ENCODE data around the gene ITGB2.
A peak's percentile ranks its signal among the peaks of the same experiment; 100 is the strongest.

The ITGB2 gene

GRCh38 chr21:44850905-44851657 lies 69.6 kb downstream of the ITGB2 start:
- no peak for DNase-seq (ENCODE audit: low read depth in 2 of 3, low spot score in 1 of 3)

- DNase-seq (ENCODE audit: low read depth in 2 of 3, low spot score in 1 of 3): no peak
These were observed 70.4 kb downstream of the ITGB2 start for GRCh38 chr21:44850208-44850800.

DNA sequence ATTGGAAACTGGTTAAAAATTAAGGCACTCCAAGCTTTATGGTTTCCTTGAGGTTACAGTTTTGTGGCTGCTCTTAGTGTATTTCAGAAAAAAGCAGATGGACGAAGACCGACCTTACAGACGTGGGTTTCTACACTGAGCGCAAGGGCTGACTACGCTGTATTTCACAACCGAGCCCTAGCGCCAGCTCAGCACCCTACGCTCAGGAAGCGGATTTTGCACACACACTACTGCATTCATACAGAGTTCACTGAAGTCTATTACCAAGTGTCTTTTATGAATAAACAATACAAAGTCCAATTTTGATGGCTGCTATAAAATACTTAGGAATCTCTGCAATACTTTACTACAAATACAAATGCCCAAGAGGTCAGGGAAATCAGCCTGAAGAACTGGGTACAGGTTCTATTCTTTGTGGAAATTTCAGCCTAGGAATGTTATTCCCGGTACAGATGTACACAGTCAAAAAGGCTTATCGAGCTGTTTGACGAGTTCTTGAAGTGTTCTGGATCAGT lies 71.0 kb downstream of the ITGB2 start:
- no peak for DNase-seq (ENCODE audit: low read depth in 2 of 3, low spot score in 1 of 3)

- no peak for DNase-seq (ENCODE audit: low read depth in 2 of 3, low spot score in 1 of 3)
These were observed 71.7 kb downstream of the ITGB2 start for GRCh38 chr21:44848821-44849521.

GRCh38 chr21:44847261-44848056 lies 73.2 kb downstream of the ITGB2 start:
- no peak for DNase-seq (ENCODE audit: low read depth in 2 of 3, low spot score in 1 of 3)

DNA sequence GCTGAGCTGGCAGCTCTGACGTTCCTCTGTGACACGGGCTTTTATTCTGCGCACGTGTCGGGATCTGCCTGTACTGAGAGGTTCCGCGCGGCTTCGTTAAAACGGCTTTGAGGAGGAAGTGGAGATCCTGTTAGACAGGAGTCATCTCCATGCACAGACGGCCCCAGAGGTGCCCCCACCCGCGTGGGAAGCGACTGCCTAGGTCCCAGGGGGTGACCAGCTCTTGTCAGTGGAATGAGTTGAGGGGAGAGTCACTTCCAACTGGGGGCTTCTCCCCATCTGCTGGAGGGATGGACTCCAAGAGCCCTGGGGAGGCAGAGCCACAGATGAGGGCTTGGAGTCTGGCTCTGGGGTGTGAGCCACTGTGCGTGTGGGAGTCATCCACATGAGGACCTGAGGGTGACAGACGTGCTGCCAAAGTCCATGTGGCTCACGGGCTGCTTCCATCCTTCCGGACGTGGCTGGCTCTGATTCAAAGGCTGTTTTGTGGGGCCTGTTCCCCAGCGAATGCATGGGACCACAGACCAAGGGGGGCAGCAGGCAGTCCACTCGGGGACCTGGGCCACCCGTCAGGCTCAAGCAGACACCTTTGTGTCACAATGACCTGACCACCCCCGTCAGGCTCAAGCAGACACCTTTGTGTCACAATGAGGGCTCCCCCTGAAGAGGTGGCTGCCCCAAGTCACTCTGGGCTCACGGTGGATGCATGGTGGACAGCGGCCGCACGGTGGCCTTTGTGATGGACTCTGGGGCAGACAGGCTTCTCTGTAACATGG lies 74.0 kb downstream of the ITGB2 start:
- peak in 1 of 3 donors; percentile 27 for DNase-seq (ENCODE audit: low read depth in 2 of 3, low spot score in 1 of 3)

- DNase-seq (ENCODE audit: low read depth in 2 of 3, low spot score in 1 of 3): no peak
These were observed 74.5 kb downstream of the ITGB2 start for GRCh38 chr21:44846224-44846484.

DNA sequence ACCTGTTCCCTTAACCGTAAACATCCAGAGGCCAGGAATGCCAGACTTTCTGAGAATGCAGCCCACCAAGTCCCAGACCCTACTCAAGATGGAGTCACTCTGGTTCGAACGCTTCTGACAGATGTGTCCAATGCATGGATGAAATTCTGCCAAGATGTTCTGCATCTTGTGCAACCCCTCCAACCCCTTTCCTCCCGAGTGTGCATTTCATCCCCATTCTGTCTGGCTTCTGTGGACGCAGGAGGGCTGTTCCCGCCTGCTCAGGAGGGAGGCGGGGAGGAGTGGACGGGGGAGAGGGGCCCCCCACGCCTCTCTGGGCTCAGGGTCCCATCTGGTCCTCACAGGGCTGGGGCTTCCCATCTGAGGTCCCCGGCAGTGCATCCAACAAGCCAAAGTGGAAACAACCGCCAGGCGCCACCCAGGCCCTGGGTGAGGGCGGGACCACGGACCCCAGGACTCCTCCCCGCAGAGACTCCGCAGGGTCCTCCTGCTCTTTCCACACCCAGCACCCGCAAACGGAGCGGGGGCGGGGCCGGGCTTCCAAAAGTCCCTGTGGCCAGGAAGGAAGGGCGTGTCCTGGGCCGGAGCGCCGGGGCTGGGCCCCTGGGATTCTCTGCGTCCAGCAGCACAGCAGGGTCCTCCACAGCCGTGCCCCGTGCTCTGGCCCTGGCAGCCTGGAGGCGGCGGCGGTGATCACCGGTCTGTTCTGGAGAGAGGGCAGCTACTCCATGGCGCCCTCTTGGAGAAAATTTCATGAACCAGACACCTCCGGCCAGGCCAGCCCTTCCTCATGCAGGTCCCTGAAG lies 75.1 kb downstream of the ITGB2 start:
- peak; percentile 39 to 65 (median 50) for DNase-seq (ENCODE audit: low read depth in 2 of 3, low spot score in 1 of 3)

DNA sequence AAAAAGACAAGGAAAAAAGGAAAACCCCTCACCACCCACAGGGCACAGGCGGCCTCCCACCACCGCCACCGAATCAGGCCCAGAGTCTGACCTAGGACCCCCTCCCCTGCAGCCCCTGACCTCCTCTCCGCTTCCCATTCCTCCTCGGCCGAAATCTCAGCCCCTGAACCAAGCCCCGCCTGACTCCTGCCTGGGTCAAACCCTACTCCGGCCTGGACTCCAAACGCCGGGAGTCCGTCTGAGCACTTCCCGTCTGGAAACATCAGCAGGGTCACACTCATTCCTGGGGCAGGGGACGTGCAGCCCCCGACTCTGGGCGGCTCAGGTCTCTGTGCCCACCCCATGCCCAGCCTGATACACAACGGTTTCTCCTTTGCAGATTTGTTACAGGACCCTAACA lies 76.4 kb downstream of the ITGB2 start:
- no peak for DNase-seq (ENCODE audit: low read depth in 2 of 3, low spot score in 1 of 3)

- no peak for DNase-seq (ENCODE audit: low read depth in 2 of 3, low spot score in 1 of 3)
These were observed 77.8 kb downstream of the ITGB2 start for GRCh38 chr21:44842721-44843445.

DNA sequence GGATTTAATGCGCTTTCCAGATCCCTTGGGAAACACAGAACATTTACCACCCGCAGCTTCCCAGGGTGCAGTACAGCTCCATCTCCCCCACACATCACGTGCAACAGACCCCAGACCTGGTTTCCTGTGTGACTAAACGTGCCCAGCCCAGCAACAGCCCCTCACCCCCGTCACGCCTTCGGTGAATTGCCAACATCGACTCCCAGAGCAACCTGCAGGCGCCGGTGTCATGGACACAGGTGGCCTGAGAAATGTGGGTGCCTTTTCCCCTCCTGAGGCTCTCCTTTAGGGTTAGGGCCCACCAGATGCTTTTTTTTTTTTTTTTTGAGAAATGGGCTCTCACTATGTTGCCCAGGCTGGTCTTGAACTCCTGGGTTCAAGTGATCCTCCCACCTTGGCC lies 78.6 kb downstream of the ITGB2 start:
- no peak for DNase-seq (ENCODE audit: low read depth in 2 of 3, low spot score in 1 of 3)

GRCh38 chr21:44840771-44841170 lies 79.9 kb downstream of the ITGB2 start:
- DNase-seq (ENCODE audit: low read depth in 2 of 3, low spot score in 1 of 3): no peak

DNA sequence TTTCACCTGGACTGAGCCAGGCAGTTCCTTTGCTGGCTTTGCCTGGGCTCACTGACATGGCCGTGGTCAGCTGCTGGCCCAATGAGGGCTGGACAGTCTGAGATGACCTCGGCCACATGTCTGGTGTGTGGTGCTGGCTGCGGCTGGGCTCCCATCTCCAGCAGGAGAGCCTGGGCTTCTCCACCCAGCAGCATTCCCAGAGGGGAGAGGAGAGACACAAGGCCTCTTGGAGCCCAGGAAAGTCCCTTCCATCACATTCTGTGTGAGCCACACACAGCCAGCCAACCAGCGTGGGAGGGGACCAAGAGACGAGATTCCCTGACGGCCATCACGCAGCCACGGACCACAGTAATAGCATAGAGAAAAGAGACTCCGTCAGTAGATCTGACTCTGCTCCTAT lies 81.7 kb downstream of the ITGB2 start:
- no peak for DNase-seq (ENCODE audit: low read depth in 2 of 3, low spot score in 1 of 3)

- DNase-seq (ENCODE audit: low read depth in 2 of 3, low spot score in 1 of 3): no peak
These were observed 82.4 kb downstream of the ITGB2 start for GRCh38 chr21:44838039-44838895.

- DNase-seq (ENCODE audit: low read depth in 2 of 3, low spot score in 1 of 3): no peak
These were observed 83.2 kb downstream of the ITGB2 start for GRCh38 chr21:44837537-44837936.

- no peak for DNase-seq (ENCODE audit: low read depth in 2 of 3, low spot score in 1 of 3)
These were observed 83.8 kb downstream of the ITGB2 start for GRCh38 chr21:44836666-44837471.

DNA sequence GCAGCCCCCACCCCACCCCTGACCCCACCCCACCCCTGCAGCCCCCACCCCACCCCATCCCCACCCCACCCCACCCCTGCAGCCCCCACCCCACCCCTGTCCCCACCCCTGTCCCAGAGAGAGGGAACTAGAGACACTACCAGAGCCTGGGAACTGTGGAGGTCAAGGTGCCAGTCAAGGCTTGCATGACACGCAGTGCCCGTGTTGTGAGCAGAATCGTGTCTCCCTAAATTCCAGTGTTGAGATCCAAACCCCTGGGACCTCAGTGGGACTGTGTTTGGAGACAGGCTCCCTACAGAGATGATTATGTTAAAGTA lies 84.4 kb downstream of the ITGB2 start:
- DNase-seq (ENCODE audit: low read depth in 2 of 3, low spot score in 1 of 3): no peak

All from stimulated activated CD4-positive, alpha-beta T cell treated with anti-CD3 and anti-CD28 coated beads, Interleukin-12 subunit alpha, Interleukin-12 subunit beta, amount 100 ng/mL, for 48 hours (primary cell).